Posterior cingulate gyrus (tissue), 11 donors: Measurements from ENCODE around the gene BHLHE23.

ENCODE experiments used
- DNase-seq, 10 donors: peaks; one replicate each; pipeline versions ENCODE4 v3.0.0 to v3.0.0-alpha.2; 2020 to 2021; ENCODE audit warnings: mixed read lengths in 3 of 10
- intact Hi-C: fragments of 100-400 bp; cut with DNase I; formaldehyde crosslinking; loops from one replicate; pipeline ENCODE4 v1.15.1; 2023

BHLHE23 gene

GRCh38 chr20:63014287-63014686, 7.5 kb upstream of the BHLHE23 start:
- intact Hi-C loops = no loop called here
- no peak for DNase-seq

- DNase-seq = no peak
- intact Hi-C loops = no loop called here
These were observed 6.4 kb upstream of the BHLHE23 start for GRCh38 chr20:63013207-63013606.

- intact Hi-C loops = no loop called here
- no peak for DNase-seq
These were observed 5.0 kb upstream of the BHLHE23 start for GRCh38 chr20:63011798-63012197.

- no peak for DNase-seq
- intact Hi-C loops = loop anchor here (1.0 to 2.0 kb wide), 2 partner anchors 38 to 109 kb away; no protein-coding TSS in a partner anchor
These were observed 3.4 kb upstream of the BHLHE23 start for GRCh38 chr20:63009988-63010769.

- DNase-seq = peak; percentile 57 to 96 (median 80)
- intact Hi-C loops = loop anchor here (1.0 to 2.0 kb wide), 2 partner anchors 37 to 109 kb away; no protein-coding TSS in a partner anchor
These were observed 2.5 kb upstream of the BHLHE23 start for GRCh38 chr20:63009045-63009961.

GRCh38 chr20:63008541-63009044, 1.8 kb upstream of the BHLHE23 start:
- intact Hi-C loops = loop anchor here (1.0 to 2.0 kb wide), 2 partner anchors 36 to 108 kb away; no protein-coding TSS in a partner anchor
- no peak for DNase-seq

GRCh38 chr20:63007646-63008488, 1.1 kb upstream of the BHLHE23 start:
- no peak for DNase-seq
- intact Hi-C loops = loop anchor here (2.0 kb wide), 1 partner anchor 107 kb away; no protein-coding TSS in a partner anchor

- no peak for DNase-seq
- intact Hi-C loops = no loop called here
These were observed 539 bp upstream of the BHLHE23 start for GRCh38 chr20:63007360-63007645.

GRCh38 chr20:63005862-63006539, 763 bp downstream of the BHLHE23 start:
- no peak for DNase-seq

GRCh38 chr20:63005365-63005861, 1.4 kb downstream of the BHLHE23 start:
- no peak for DNase-seq
- intact Hi-C loops = no loop called here

More at GRCh38 chr20:63005862-63006539, 763 bp downstream of the BHLHE23 start:
- intact Hi-C loops = no loop called here

GRCh38 chr20:63004607-63005364, 2.0 kb downstream of the BHLHE23 start:
- no peak for DNase-seq
- intact Hi-C loops = no loop called here

GRCh38 chr20:63003546-63003945, 3.2 kb downstream of the BHLHE23 start:
- DNase-seq = no peak
- intact Hi-C loops = no loop called here

GRCh38 chr20:63002511-63002910, 4.3 kb downstream of the BHLHE23 start:
- no peak for DNase-seq
- intact Hi-C loops = no loop called here

- intact Hi-C loops = no loop called here
- no peak for DNase-seq
These were observed 5.8 kb downstream of the BHLHE23 start for GRCh38 chr20:63000958-63001357.

- no peak for DNase-seq
- intact Hi-C loops = no loop called here
These were observed 6.7 kb downstream of the BHLHE23 start for GRCh38 chr20:63000036-63000435.

GRCh38 chr20:62999580-62999979, 7.2 kb downstream of the BHLHE23 start:
- intact Hi-C loops = no loop called here
- no peak for DNase-seq

GRCh38 chr20:62998449-62998848, 8.3 kb downstream of the BHLHE23 start:
- intact Hi-C loops = no loop called here
- DNase-seq = no peak

- intact Hi-C loops = no loop called here
These were observed 9.2 kb downstream of the BHLHE23 start for GRCh38 chr20:62997417-62998035.

More at GRCh38 chr20:62997417-62998035, 9.2 kb downstream of the BHLHE23 start:
- no peak for DNase-seq
